ENCODE data around the gene LAMB2. TPM values are rescaled to one million over a fixed set of nuclear protein-coding genes. Genes with fewer than 3 reads are reported as not detected.

LAMB2 gene
- total RNA-seq, 1 donor from 2014 or later = not detected

DNA sequence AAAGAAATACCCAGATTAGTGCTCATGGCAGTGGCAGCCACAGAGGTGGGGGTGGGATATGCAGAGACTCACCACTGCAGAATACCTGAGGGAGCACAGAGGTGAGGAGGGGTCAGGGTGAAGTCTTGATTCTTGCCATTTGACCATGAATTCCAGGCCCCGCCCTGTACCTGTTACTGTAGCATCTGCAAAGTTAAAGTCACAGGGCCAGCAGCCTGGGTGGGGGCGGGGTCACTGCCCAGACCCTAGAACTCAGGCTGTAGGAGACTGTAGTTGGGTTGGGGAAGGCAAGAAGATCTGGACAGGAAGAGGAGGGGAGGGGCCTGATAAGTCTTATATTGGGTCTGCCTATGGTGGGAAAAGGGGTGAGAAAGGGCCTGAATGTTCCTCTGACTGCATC is 18.8 kb upstream of the LAMB2 start:
- Mint-ChIP-seq H3K27ac (no peak overlapping the region), H3K4me3 (no peak overlapping the region), H3K36me3 (ENCODE audit: low read depth) (no peaks in the 10 kb centered on the region), H3K27me3 (no peaks in the 10 kb centered on the region), H3K9me3 (no peaks in the 10 kb centered on the region), H3K4me1 (no peaks in the 10 kb centered on the region)
- intact Hi-C loops (cut with micrococcal nuclease) = no loop called here
- DNase-seq = no peak

DNA sequence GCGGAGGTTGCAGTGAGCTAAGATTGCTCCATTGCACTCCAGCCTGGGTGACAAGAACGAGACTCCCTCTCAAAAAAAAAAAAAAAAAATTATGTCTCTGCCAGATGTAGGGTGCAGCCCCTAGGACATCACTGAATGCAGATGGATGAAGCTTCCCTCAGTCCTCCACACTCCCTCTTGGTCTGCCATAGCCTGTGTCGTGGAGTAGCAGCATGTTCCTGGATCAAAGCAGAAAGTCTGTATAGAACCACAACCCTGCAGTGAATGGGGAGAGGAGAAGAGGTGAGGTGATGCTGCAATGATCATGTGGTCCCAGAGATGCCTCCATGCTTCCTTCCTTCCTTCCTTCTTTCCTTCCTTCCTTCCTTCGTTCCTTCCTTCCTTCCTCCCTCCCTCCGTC is 15.3 kb upstream of the LAMB2 start:
- Mint-ChIP-seq H3K27me3 (no peaks in the 10 kb centered on the region), H3K36me3 (ENCODE audit: low read depth) (no peaks in the 10 kb centered on the region)

DNA sequence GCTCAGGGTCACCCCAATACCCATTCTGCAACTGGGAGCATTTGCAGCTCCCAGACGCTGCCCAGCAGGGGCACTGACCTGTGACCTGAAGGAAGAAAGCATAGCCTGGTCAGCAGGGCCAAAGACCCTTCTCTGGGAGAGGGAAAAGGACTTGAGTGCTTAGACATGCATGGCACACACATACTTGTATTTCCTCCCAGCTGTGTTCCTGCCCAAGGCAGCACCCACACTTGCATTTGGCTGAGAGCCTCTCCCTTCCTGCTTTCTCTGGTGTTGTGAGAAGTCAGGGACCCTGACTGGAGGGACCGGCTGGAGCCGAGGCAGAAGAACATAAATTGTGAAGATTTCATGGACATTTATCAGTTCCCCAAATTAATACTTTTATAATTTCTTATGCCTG is 7.2 kb upstream of the LAMB2 start:
- Mint-ChIP-seq H3K4me3 (no peak overlapping the region), H3K36me3 (ENCODE audit: low read depth) (no peaks in the 10 kb centered on the region), H3K27me3 (peaks cover 2% of the 10 kb centered on the region), H3K9me3 (no peaks in the 10 kb centered on the region), H3K27ac (no peak overlapping the region), H3K4me1 (peaks cover 5% of the 10 kb centered on the region)
- intact Hi-C loops (cut with micrococcal nuclease) = no loop called here
- no peak for DNase-seq

More for the DNA sequence above, 15.3 kb upstream of the LAMB2 start:
- DNase-seq = no peak
- Mint-ChIP-seq H3K27ac (no peak overlapping the region), H3K4me3 (no peak overlapping the region), H3K4me1 (no peaks in the 10 kb centered on the region), H3K9me3 (no peaks in the 10 kb centered on the region)
- intact Hi-C loops (cut with micrococcal nuclease) = no loop called here

DNA sequence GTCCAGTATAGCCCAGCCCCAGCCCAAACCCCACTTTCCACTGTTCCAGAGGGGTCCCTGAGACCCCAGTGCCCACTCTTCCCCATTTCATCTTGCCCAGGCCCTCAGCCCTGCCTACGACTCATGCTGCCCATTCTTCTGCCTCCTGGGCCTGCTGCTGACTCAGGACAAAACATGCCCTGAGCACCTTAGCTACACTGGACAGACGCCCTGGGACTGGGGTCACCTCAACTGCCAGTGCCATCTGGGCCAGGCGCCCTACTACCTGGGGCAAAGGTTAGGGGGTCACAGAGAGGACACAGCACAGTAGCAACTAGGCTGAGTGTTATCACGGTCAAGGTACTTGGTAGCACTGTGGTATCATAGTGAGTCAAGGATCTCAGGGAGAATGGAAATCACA is 2.6 kb upstream of the LAMB2 start:
- no peaks in the 10 kb centered on the region for H3K36me3 Mint-ChIP-seq (ENCODE audit: low read depth)
- no peak overlapping the region for H3K4me3 Mint-ChIP-seq
- peaks cover 4% of the 10 kb centered on the region for H3K4me1 Mint-ChIP-seq
- H3K27me3 Mint-ChIP-seq = peaks cover 2% of the 10 kb centered on the region
- no peaks in the 10 kb centered on the region for H3K9me3 Mint-ChIP-seq
- intact Hi-C loops (cut with micrococcal nuclease) = no loop called here
- no peak overlapping the region for H3K27ac Mint-ChIP-seq
- DNase-seq = no peak

DNA sequence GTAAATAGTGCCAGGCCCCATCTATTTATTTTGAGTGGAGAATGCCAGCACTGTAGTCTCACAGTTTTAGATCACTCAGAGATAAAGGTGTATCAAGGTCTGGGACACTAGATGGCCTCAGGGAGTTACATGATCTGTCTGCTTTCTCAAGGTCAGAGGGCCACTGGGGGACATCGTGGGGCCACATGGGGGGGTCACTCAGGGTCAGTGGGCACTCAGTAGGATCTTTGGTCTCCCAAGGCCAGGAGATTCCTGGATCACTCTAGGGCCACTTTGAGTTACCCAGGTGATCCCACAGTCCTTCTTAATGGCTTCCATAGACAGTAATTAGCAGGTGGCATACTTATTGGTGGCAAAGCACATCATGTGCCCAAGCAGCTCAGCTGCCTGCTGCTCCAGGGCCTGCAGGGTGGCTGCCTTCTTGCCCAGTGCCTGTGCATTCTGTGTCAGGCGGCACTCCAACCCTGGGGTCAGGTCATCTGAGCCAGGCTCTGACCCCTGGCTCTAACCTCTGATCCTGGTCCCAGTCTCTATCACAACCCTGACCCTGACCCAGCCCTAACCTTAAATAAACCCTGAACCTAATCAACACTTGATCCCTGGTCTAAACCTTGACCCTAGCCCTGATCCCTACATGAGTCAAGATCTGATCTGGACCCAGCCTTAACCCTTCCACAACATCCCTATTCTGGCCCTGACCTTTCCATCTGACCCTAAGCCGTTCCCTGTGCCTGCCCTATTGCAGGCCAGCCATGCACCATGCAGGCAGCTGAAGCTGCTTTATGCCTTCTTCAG is 1.8 kb upstream of the LAMB2 start:
- no peak overlapping the region for H3K27ac Mint-ChIP-seq
- no peak for DNase-seq
- peaks cover 3% of the 10 kb centered on the region for H3K4me1 Mint-ChIP-seq
- H3K27me3 Mint-ChIP-seq = peaks cover 2% of the 10 kb centered on the region
- intact Hi-C loops (cut with micrococcal nuclease) = no loop called here
- H3K9me3 Mint-ChIP-seq = no peaks in the 10 kb centered on the region
- no peak overlapping the region for H3K4me3 Mint-ChIP-seq
- H3K36me3 Mint-ChIP-seq (ENCODE audit: low read depth) = no peaks in the 10 kb centered on the region

DNA sequence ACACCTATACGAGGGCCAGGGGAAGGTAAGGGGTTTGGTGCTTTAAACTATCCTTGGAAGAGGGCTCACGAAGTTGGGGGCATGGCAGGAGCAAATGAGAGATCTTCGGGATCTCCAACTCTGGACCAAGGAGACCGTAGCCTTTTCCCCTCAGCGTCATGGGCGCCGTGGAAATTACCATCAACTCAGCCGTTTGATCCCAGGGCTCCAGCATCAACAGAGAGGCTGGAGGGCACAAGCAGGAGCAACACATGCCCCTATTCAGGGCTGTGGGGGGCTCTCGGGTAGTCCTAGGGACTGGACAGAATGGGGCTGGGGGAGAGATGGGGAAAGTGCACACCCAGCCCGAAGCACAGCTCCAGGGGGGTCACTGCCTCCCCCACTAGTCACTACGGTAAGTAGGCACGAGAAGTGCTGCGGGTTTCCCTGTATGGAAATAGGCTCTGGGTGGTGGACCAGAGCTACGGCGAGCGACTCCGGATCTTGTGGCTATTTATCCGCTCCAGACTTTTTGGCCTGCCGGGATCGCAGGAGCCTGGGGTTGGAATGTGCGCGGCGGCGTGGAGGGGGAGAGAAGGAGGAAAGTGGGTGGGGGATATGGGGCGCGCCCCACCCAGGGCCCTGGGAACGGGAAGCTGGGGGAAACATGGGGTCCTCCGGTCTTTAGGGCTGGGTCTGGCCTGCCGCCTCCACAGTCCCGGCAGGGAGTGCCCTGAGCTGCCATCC is 539 bp upstream of the LAMB2 start:
- Mint-ChIP-seq H3K9me3 (no peaks in the 10 kb centered on the region), H3K36me3 (ENCODE audit: low read depth) (no peaks in the 10 kb centered on the region), H3K4me3 (no peak overlapping the region), H3K27ac (no peak overlapping the region), H3K4me1 (peaks cover 3% of the 10 kb centered on the region), H3K27me3 (peaks cover 2% of the 10 kb centered on the region)
- intact Hi-C loops (cut with micrococcal nuclease) = no loop called here
- DNase-seq = no peak

DNA sequence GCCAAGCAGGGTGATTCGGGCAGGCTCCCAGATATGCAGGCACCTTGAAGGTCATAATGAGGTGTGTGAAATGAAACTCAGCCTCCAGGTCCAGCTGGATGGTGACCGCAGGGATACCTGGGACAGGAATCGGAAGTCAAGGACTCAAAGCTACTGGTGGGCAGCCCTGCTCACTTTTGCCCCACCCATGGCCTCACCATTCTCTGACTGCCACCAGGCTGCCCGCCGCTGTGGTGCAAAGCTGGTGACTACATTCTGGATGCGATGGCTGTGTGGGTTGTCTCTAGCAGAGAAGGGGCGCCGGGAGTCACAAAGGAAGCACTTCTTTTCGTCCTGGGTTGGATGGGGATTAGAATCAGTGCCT is 795 bp downstream of the LAMB2 start:
- intact Hi-C loops (cut with micrococcal nuclease) = no loop called here
- Mint-ChIP-seq H3K4me1 (peaks cover 3% of the 10 kb centered on the region), H3K4me3 (no peak overlapping the region), H3K27me3 (no peaks in the 10 kb centered on the region), H3K9me3 (no peaks in the 10 kb centered on the region), H3K36me3 (ENCODE audit: low read depth) (no peaks in the 10 kb centered on the region), H3K27ac (no peak overlapping the region)
- DNase-seq = no peak

DNA sequence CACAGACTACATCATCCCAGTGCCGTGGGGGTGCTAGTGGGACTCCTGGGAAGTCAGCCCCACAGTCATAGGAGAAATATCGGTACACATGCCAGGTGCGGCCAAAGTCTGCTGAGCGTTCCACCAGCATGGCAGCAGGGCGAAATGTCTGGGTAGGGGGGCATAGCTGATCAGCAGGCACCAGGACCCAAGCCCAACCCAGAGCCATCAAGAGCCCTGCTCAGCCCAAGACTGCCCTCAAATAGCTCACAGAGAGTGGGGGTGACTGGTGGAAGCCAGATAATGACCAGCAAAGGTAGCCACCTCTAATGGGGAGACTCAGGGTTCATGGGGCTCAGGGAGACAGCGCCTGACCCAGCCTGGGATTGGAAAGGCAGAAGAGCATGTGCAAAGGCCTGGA is 1.3 kb downstream of the LAMB2 start:
- intact Hi-C loops (cut with micrococcal nuclease) = no loop called here
- Mint-ChIP-seq H3K9me3 (no peaks in the 10 kb centered on the region), H3K4me1 (peaks cover 3% of the 10 kb centered on the region), H3K27me3 (no peaks in the 10 kb centered on the region), H3K36me3 (ENCODE audit: low read depth) (no peaks in the 10 kb centered on the region), H3K27ac (no peak overlapping the region), H3K4me3 (no peak overlapping the region)
- DNase-seq = no peak

DNA sequence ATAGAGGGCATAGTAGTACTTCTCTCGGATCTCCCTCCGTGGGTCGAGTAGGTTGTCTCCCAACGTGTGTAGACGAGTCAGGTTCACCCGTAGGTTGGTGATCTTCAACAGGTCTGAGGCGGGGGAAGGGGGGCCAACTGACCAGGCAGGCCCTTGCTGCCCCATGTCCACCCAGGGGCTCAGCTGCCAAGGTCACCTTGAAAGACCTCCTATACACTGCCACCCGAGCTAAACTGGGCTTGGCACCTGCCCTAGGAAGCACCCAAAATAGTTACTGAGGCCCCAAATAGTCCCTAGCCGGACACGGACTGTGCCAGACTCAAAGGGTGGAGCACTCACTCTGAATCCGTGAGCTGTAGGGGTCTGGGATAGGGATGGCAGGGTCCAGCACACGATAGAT is 1.8 kb downstream of the LAMB2 start:
- Mint-ChIP-seq H3K27me3 (no peaks in the 10 kb centered on the region), H3K9me3 (no peaks in the 10 kb centered on the region), H3K27ac (no peak overlapping the region), H3K36me3 (ENCODE audit: low read depth) (no peaks in the 10 kb centered on the region), H3K4me1 (peaks cover 3% of the 10 kb centered on the region), H3K4me3 (no peak overlapping the region)
- no peak for DNase-seq
- intact Hi-C loops (cut with micrococcal nuclease) = no loop called here

DNA sequence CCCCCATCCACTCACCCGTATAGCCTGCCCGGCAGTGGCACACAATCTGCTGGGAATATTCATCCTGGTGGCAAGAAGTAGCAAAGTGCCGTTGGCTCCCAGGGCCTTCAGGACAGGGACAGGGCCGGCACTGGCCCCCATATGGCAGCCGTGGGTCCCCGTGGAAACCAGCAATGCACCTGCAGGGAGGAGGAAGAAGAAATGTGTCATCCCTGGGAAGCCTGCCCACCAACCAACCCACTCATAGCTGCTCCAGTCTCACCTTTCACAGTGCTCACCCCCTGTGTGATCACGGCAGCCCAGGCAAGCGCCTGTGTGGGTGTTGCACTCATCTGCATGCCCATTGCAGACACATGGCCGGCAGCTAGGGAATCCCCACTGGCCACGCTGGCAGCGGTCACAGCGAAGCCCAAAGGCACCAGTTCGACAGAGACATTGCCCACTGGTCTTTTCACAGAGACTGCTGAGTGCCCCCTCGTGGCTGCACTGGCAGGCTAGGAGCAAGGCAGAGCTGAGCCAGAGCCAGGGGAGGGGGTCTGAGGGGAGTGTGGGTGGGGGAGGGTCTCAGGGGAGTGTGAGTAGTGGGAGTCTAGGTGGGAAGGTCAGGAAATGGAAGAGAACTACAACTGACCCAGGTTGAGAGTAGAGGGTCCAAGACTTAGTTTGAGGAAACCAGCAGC is 7.7 kb downstream of the LAMB2 start:
- Mint-ChIP-seq H3K4me3 (no peak overlapping the region), H3K9me3 (no peaks in the 10 kb centered on the region), H3K4me1 (peaks cover 4% of the 10 kb centered on the region), H3K27ac (no peak overlapping the region), H3K36me3 (ENCODE audit: low read depth) (no peaks in the 10 kb centered on the region), H3K27me3 (no peaks in the 10 kb centered on the region)
- intact Hi-C loops (cut with micrococcal nuclease) = no loop called here
- no peak for DNase-seq

DNA sequence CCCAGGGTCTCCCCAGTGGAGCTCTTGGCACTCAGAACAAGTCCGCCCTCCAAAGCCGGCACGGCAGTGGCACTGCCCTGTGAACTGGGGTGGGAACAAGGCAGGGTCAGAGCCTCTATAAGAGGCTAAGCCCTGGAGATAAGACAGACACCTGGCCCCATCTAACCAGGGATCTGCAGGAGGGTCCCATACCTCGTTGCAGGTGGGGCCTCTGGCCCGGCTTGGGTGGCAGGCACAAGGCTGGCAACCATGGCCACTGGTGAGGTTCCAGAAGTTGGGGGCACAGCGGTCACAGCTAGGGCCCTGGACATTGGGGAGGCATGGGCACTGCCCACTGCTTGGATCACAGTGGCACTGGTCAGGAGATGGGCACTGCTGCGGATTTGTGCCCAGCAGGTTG is 8.6 kb downstream of the LAMB2 start:
- DNase-seq = no peak
- H3K4me1 Mint-ChIP-seq = peaks cover 8% of the 10 kb centered on the region
- no peak overlapping the region for H3K27ac Mint-ChIP-seq
- H3K9me3 Mint-ChIP-seq = no peaks in the 10 kb centered on the region
- H3K27me3 Mint-ChIP-seq = no peaks in the 10 kb centered on the region
- no peaks in the 10 kb centered on the region for H3K36me3 Mint-ChIP-seq (ENCODE audit: low read depth)
- H3K4me3 Mint-ChIP-seq = no peak overlapping the region
- intact Hi-C loops (cut with micrococcal nuclease) = no loop called here

DNA sequence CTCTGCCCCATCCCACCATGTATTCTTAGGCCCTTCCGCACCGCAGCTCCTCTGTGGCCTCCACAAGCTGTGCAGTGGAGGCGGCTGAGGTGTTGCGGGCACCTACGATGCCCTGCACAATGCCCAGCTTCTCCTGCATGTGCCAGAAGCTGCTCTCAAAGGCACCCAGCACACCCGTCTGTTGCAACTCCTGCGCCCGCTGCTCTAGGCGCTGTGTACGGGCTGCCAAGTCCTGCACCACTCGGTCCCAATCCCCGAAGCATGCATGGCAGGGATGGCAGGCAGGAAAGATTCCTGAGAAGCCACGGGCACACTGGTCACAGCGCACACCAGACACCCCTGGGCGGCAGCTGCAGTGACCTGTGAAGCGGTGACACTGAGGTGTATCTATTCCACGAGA is 9.2 kb downstream of the LAMB2 start:
- no peak for DNase-seq
- H3K27me3 Mint-ChIP-seq = no peaks in the 10 kb centered on the region
- peaks cover 3% of the 10 kb centered on the region for H3K36me3 Mint-ChIP-seq (ENCODE audit: low read depth)
- H3K9me3 Mint-ChIP-seq = no peaks in the 10 kb centered on the region
- intact Hi-C loops (cut with micrococcal nuclease) = no loop called here
- no peak overlapping the region for H3K27ac Mint-ChIP-seq
- H3K4me1 Mint-ChIP-seq = peaks cover 9% of the 10 kb centered on the region
- H3K4me3 Mint-ChIP-seq = no peak overlapping the region

DNA sequence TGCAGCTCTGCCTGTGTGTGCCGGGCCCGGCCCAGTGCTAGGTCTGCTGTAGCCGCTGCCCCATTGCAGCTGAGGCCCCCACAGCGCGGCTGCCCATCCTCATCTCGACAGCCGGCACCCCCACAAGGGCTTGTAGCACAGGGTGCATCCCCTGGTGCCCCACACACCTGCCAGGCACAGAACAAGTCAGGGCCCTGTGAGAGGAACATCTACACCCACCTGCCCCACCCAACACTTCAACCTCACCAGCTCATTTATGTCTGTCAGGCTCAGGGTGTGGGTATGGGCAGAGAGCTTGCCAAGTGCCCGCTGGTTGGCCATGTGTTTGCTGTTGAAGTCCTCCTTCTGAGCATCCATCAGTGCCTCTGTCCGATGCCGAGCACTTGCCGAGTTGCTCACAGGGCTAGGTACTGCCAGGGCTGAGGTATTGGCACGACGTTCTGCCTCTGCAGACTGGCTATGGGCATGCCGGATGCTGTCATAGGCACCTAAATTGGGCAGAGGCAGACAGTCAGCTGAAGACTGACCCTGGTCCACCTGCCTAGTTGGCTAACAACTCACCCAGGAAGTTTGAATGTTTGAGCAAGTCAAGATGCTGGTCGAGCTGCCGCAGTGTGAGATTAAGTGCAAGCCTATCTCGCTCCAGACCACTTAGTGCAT is 9.8 kb downstream of the LAMB2 start:
- H3K4me1 Mint-ChIP-seq = peaks cover 9% of the 10 kb centered on the region
- H3K27me3 Mint-ChIP-seq = no peaks in the 10 kb centered on the region
- no peak overlapping the region for H3K27ac Mint-ChIP-seq
- DNase-seq = no peak
- intact Hi-C loops (cut with micrococcal nuclease) = no loop called here
- no peaks in the 10 kb centered on the region for H3K9me3 Mint-ChIP-seq
- H3K36me3 Mint-ChIP-seq (ENCODE audit: low read depth) = peaks cover 7% of the 10 kb centered on the region
- H3K4me3 Mint-ChIP-seq = no peak overlapping the region

DNA sequence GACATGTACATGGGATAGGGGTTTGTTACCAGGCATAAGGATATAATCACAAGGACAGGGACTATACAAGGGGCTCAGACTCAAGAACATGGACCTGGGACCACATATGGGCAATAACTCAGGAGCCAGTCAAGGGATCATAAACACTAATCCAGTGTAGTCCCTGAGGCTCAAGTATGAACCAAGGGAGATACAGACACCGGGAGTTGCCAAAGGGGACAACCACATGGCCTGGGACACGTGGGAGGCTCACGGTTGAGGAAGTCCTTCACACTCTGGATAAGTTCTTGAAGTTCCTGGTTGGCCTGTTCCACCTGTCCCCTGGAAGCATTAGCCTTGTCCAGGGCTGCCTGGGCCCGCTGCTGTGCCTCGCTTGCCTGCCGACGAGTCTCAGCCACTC is 10.4 kb downstream of the LAMB2 start:
- Mint-ChIP-seq H3K36me3 (ENCODE audit: low read depth) (peaks cover 13% of the 10 kb centered on the region), H3K27me3 (no peaks in the 10 kb centered on the region), H3K27ac (no peak overlapping the region), H3K4me1 (peaks cover 9% of the 10 kb centered on the region), H3K9me3 (no peaks in the 10 kb centered on the region), H3K4me3 (no peak overlapping the region)
- intact Hi-C loops (cut with micrococcal nuclease) = no loop called here
- DNase-seq = no peak
